GM12872 (cell line): Measurements from ENCODE around the gene SLC22A13.

Experiments used
- CTCF ChIP-seq: IDR thresholded peaks from 3 replicates; pipeline ENCODE4 v1.5.1; 2011; ENCODE audit warnings: low read depth, mild to moderate bottlenecking, low read length, moderate library complexity; ENCODE audit not compliant: insufficient read depth

SLC22A13 gene

DNA sequence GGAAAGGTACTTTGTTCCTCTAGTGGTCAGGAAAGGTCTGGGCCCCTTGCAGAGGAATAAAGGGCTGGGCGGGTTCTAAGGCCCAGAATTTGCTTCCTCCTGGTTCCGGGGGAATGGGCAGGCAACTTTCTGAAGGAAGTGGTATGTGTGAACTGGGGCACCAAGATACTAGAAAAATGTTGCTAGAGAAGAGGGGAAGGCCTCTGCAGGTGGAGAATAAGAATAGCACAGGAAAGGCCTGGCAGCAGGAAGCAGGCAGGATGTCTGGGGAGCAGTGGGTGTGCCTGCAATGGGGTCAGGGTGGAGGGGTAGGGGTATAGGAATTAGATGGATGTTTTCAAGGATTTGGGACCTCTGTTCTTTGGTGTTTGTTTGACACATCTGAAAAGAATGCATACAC, 2.0 kb downstream of the SLC22A13 start:
- TF ChIP-seq CTCF: no peak

GRCh38 chr3:38268087-38268486, 2.5 kb downstream of the SLC22A13 start:
- no peak for TF ChIP-seq CTCF

- TF ChIP-seq CTCF: no peak
Observed at GRCh38 chr3:38268522-38268921, 2.9 kb downstream of the SLC22A13 start.

DNA sequence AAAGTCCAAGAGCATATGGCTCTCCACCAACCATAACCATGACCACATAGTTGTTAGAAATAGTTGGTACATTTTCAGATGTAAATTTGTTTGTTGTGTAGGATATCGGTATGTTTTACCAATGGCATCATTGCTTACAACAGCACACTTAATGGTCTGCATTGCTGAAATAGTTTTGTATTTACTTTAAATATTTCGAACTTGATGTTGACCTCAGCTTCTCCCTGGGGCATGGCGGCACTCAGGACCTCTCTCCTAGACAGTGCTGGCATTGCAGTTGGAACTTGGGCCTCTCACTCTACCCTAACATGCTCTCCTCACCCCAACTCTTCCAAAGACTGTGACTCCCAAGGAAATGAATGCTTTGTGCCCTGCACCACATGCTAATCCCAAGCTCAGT, 5.0 kb downstream of the SLC22A13 start:
- no peak for TF ChIP-seq CTCF

- TF ChIP-seq CTCF: no peak
Observed at GRCh38 chr3:38271553-38271952, 5.9 kb downstream of the SLC22A13 start.

DNA sequence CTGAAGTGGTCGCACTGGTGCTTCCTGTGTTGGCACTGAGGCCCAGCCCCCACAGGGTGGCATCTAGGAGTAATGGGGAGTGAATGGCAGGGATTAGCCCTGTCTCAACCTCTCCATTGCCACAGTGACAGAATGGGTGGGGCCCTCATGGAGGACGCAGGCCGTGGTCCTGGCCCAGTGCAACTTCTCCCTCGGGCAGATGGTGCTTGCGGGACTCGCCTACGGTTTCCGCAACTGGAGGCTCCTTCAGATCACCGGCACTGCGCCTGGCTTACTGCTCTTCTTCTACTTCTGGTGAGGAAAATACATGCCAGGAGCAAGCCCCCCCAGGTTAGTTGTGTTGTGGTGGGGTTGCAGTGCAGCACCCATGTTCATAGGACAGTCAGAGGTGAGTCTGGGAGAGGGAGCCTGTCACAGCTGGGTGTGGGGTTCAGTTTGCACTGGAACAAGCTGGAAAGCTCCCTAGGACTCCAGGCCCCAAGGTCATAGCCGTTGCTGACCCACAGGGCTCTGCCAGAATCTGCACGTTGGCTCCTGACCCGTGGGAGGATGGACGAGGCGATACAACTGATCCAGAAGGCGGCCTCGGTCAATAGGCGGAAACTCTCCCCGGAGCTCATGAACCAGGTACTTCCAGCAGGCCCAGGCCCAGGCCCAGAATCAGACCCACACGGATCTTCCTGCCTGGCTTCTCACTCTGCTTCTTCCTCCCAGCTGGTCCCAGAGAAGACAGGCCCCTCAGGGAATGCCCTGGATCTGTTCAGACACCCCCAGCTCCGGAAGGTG, 9.4 kb downstream of the SLC22A13 start:
- TF ChIP-seq CTCF: no peak

DNA sequence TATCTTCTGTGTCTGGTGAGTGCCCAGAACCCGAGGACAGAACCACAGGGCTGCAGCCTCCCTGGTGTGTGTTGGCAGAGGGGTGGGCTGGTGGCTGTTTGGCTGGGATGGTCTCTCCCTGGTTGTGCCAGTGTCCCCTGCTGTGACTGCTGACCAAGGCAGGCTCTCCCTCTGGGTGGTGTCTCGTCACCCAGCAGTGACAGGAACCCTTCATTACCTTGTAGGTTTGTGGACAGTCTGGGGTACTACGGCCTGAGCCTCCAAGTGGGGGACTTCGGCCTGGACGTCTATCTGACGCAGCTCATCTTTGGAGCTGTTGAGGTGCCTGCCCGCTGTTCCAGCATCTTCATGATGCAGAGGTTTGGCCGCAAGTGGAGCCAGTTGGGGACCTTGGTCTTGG, 10.0 kb downstream of the SLC22A13 start:
- no peak for TF ChIP-seq CTCF
